ENCODE data around the gene DDX39A.
A peak's percentile ranks its signal among the peaks of the same experiment; 100 is the strongest.

The DDX39A gene

DNA sequence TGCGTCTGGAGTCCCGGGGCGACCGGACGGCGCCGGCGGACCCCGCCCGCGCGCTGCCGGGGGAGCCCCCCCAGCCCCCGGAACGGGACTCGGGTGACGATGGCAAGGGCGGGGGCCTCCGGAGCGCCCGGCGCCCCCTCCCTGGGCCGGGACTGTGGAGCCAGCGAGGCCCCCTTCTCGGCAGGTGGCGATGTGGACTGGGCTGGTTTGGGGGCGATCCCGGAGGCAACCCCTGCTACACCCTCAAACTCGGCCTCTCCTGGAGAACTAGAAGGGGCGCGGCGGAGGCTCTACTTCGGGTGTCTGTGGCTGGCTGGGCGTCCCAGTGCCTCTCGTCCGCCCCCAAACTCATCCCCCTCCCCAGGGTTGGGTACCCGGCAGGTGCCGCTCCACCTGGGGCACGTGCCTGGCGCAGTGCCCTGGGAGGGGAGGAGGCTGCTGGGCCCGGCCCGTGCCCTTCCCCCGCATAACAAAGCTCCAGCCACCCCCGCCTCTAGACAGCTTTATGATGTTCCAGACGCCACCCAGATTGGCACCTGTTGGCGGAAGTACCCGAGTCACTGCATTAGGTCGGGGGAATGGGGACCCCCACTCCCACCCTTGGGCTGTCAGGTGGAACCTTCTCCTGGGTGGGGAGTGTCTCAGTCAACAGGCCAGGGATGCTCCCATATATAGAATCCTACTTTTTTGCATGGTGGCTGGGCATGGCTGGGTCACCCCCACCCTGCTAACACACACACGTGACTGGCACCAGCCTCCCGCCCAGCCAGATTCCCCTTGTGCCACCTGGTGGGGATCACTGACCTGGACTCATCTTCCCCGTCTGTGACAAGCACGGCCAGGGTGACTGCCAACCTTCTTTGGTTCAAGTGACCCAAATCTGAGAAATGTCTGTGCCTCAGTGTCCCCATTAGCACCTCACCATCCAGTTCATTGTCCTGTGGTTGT lies 14.7 kb upstream of the DDX39A start:
- peak; percentile 56 for DNase-seq

DNA sequence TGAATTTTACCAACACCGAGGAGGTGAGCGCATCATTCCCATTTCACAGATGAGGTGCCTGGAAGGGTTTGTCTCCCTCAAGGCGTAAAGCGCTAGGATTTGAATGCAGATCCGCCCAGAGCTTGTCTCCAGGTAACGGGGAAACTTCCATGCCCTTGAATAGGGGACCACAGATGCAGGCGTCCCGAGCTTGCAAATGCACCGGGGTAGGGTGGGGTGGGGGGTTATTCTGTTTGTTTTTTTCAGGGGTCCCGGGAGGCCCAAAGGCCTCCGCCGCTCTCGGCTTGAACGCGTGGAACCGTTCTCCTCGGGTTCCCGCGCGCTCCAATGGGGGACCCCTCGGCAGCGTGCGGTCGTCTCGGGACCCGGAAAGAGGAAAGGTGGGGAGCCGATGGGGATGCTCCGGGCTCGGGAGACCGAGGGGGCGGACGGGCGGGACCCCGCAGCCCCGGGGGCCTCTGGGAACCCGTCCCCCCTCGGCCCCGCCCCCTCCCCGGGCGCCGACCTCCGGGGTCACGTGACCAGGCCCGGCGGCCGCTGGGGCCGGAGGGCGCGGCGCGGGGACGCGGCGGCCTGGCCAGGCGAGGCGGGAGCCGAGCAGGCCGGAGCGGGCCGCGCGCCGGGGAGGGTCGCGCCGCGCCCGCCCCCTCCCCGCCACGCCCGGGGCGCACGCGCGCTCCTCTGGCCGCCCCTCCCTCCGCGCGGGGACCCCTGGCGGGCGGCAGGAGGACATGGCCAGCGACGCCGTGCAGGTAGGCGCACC lies 13.8 kb upstream of the DDX39A start, which contains the start of gene PKN1:
Gene PKN1, plus strand, starts transcription at position 516 of the 763 bp plus-strand sequence. Its CDS starts 216 bp downstream, at position 732.
- peak; percentile 66 for DNase-seq

DNA sequence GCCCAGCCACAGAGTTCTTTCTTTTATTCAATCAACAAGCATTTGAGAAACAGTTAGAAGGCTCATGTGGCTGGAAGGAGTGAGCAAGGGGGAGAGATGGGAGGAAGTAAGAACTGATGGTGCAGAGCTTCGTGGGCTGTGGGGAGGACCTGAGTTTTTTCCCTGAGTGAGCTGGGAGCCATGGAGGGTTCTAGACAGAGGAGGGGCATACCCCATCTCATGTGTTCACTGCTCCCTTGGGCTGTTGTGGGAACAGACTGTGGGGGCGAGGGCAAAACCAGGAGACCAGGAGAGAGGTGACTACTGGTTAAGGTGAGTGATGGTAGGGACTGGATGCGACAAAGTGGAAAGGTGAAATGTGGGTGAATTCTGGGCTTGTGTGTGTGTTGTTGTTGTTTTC lies 11.6 kb upstream of the DDX39A start:
- no peak for DNase-seq

DNA sequence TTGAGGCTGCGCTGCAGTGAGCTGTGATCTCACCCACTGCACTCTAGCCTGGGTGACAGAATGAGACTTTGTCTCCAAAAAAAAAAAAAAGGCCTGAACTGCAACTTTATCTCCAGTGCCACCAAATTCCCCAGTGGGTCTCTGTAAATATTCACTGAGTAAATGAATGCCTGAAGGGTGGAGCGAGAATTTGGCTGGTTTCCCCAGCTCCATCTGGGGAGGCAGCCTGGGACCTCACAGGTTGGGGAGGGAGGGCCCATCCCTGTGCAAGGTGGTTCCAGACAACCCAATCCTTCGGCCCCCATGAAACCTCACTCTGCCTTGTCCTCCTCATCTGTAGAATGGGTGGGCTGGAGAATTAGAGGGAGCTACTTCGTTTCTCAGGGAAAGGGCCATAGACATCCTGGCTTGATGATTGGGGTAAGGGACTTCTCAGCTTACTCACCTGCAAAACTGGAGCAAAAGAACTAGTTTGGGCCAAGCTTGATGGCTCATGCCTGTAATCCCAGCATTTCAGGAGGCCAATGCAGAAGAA lies 9.8 kb upstream of the DDX39A start:
- DNase-seq = no peak

DNA sequence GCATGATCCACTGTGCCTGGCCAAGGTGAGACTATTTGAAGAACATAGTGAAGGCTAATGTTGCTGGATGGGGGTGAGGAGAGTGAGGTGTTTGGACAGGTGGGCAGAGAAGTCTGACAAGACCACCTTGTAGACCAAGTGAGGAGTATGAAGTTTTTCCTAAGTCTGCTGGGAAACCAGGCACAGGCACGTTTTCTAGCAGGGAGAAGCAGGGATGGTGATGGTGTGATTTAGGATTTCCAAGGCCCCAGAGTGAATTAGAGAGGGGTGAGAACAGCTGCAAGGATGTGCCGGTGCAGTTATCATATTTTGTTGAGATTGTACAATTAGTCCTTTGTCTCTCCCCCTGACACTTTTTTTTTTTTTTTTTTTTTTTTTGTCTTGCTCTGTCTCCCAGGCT lies 8.3 kb upstream of the DDX39A start:
- DNase-seq = no peak

DNA sequence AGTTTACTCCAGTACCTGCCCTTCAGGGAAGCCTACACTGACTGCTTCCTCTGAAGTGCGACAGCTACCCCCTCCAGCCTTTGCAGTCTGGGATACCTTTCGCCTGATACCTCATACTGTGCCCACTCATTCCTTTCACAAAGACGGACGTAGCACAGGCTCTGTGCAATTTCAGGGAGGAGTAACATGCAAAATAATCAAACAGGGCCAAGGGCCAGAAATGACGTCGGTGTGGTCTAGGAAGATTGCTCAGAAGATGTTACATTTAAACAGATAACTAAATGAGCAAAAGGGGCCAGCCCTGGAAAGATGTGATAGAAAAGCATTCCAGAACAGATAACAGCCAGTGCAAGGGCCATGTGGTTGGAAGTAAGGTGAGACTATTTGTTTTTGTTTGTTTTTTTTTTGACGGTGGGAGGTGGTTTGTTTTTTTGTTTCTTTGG lies 6.6 kb upstream of the DDX39A start:
- no peak for DNase-seq

DNA sequence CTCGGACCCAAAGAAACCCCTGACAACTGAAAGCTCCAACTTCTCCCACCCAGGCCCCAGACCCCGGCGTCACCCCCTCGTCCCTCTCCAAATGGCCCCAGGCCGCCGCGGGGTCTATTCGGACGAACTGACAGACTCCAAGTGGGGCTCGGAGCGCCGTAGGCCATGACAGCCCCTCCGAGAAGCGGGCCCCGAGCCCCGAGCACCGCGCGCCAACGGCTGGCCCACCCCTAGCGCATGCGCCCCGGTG lies 360 bp downstream of the DDX39A start:
- DNase-seq = peak; percentile 89

DNA sequence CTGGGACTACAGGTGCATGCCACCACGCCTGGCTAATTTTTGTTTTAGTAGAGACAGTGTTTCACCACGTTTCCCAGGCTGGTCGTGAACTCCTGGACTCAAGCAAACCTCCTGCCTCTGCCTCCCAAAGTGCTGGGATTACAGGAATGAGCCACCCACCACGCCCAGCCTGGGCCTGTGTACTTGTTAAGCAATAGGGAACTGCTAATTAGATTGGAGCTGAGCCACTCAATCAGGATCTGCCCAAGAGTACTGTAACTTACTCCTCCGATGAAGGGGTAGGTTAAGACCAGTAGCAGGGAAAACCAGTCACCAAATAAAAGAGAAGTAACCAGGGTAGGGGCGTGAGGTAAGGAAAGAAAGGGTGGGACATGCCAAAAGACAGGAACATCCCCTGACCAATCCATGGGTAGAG lies 2.3 kb downstream of the DDX39A start:
- no peak for DNase-seq

DNA sequence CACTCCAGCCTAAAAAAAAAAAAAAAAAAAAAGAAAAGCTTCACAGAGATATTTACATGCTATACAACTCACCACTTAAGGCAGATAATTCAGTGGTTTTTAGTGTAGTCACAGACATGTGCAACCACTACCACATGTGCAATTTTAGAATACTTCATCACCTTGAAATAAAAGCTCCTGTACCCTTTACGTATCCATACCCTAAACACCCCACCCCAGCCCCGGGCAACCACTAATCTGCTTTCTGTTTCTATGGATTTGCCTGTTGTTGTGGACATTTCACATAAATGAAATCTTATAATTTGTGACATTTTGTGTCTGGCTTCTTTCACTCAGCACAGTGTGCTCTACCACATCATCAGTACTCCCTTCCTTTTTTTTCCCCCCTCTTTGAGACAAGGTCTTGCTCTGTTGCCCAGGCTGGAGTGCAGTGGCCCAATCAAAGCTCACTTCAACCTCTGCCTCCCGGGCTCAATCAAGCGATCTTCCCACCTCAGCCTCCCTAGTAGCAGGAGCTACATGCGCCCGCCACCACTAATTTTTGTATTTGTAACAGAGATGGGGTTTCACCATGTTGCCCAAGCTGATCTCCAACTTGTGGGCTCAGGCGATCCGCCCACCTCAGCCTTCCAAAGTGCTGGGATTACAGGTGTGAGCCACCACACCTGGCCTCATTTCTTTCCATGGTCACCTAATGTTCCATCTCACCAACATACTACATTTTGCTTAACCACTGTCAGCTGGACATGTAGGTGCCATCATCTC lies 4.0 kb downstream of the DDX39A start:
- no peak for DNase-seq

DNA sequence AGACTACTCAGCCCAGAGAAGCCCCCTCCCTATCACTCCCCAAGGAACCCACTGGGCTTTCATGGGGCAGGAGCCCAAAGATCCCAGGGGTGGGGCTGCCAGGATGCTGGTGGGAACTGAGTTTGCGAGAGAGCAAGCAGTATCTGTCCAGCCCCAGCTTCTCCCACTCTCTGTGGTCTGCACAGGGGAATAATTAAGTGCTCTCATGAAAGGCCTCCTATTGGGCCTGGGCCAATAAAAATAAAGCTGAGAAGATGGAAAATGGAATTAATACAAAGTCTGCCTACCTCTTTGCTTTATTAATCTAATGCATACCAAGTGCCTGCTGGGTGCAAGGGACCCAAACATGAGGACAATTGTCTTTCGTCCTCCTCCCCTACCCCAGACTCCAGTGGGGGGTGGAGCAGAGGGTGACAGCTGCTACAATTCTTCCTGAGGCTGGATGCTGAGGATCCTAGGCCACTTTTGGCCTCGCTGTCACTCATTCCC lies 5.4 kb downstream of the DDX39A start:
- no peak for DNase-seq

DNA sequence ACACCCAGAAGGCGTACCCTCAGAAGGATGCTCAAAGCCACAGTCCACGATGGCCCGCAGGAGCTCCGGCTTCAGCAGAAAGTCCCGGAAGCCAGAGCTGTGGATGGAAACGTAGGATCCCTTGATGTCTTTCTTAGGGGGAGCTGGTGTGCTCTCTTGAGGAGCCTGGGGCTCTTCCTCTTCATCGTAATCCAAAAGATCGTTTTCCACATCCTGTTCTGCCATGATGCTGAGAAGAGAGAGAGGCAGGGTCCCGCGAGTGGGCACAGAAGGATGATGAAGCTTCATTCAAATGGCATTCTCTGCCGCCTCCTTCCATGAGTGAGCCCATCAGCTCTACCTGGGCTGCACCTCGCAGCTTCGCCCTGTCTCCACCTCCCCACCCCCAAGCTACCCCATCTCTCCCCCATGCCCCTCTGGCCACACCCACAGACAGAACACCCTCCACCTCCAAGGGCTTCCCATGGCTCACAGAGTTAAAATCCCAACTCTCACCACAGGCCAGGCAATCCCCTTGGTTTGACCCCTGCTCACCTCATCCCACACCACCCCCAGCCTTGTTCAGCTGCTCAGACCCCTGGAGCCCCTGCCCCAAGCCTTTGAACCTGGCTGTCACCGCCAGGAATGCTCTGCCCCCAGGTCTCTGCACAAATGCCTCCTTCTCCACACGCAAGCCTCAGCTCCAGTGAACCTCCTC lies 6.0 kb downstream of the DDX39A start:
- DNase-seq = no peak

DNA sequence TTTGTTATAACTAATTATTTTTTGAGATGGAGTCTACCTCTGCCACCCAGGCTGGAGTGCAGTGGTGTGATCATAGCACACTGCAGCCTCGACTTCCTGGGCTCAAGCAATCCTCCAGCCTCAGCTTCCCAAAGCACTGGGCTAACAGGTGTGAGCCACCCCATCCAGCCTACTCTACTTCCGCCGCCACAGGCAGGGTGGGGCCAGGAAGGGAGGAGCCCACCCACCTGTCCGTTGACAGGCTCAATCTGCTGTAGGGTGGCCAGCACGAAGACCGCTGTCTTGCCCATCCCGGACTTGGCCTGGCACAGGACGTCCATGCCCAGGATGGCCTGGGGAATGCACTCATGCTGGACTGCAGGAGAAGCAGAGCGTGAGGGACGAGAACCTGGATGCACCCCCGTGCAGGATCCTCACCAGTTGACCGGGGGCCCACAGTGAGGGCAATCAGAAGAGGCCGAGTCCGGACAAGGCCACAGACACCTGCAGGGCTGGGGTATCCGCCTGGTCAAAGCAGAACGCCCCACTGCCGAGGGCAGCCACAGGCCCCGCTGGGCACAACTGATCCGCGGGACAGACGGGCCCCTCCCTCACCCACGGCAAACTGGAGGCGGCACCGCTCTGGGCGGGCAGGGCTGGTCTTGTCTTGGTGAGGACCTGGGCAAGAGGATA lies 6.7 kb downstream of the DDX39A start:
- DNase-seq = no peak

DNA sequence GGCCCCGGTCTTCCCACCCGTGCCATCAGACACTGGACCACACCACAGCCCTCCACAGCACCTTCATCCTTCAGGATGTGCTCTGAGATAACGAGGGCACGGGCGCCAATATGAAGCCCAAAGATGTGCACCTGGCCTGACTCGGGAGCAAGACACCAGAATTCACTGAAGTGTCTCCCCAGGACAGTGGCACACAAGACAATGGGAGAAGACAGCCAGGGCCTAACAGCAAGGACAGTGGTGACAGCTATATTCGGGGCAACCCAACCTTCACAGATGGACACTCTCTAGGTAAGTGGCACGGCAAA lies 7.2 kb downstream of the DDX39A start:
- DNase-seq = no peak

DNA sequence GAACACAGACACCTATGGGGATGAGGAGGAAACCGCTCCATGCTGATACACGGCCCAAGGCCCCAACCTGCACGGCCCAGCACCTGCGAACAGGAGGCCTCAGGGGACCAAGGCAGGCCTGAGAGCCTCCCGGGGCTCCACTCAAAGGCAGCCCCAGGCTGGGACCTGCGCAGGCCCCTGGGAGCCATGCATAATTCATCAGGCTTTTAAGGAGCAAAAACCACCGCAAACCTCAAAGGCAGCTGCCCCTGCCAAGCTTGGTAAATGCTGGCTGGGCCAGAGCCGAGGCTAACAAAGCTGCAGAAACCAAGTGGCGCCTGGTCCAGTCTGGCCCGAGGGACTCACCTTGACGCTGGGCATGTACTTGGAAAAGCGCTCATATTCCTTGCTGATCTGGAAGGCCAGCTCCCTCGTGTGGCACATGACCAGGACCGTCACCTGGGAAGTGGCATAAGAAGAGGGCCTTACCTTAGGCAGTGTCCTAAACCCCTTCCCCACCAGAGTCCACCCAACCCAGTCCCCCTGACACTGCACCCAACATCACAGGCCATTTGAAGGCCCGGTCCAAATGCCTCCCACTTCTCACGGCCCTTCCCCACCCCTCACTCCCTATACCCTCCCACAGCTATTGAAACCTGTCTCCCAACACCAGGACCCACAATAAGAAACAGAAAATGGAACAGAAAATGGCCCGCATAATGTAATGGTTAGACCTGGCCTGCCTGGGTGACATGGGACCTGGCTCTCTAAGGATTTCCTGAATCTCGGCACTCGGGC lies 7.8 kb downstream of the DDX39A start:
- DNase-seq = no peak

DNA sequence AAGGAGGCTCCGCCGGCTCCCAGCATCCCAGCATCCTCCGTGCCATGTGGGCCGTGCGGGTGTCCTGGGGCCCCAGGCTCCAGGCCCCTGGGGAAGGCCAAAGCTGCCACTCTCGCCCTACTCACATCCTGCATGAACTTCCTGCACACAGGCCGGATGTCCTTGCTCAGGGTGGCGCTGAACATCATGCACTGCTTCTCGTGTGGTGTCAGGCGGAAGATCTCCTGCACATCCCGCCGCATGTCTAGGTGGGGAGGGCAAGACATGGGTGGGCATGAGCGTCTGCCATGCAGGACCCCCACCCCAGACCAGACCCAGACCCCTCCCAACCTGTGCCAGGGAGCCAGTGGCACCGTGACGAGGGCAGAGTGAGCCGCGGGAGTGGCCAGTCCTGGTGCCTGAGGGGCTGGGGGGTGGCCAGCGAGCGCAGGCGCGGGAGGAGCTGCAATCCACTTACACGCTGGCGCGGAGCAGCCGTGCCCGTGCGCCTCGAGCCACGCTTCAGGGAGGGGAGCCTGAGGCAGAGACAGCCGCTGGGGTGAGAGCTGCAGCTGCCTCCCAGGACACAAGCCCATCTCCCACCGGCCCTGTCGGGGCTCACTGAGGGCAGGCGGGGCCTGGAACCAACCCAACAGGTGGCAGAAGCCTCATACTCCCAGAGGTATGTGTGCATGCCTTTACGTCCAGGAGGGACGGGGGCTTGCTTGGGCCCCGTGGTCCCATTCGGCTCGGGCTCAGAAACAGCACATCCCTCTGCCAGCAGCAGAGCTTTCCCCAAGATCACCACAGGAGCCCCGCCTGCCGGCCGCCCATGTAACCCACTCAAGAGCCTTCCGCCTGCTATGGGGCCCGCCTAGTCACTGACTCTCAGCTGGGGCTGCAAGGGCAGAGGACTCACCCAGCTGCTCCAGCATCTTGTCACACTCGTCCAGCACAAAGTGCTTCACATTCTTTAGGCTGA lies 8.8 kb downstream of the DDX39A start:
- no peak for DNase-seq

DNA sequence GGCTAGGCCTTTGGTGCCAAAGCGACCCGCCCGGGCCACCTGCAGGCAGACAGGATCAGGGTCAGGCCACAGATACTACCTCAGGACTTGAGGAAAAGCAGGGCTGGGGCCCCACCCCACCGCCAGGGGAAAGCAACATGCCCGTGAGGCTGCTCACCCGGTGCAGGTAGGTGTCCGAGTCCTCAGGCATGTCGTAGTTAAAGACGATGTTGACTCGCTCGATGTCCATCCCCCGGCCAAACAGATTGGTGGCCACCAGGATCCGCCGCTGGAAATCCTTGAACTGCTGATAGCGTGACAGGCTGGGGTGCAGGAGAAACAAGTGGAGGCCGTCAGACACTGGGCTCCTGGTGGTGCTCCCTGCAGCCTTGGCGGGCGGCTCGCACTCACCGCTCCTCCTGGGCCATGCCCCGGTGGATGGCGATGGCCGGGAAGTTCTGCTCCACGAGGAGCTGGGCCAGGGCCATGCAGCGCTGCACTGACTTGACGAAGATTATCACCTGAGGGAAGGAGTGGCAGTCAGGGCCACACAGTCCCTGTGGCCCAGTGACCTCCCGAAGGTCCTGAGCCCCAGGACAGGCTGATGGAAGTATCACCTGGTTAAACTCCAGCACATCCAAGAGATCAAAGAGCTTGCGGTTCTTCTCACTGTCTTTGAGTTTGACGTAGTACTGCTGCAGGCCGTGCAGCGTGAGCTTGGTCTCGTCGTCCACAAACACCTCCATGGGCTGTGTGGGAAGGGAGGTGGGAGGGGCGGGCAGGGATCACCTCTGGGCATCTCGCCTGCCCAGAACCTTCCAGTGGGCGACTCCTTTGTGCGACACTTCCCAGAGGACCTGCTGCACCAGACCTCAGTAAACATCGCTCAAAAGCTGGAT lies 9.8 kb downstream of the DDX39A start:
- no peak for DNase-seq

DNA sequence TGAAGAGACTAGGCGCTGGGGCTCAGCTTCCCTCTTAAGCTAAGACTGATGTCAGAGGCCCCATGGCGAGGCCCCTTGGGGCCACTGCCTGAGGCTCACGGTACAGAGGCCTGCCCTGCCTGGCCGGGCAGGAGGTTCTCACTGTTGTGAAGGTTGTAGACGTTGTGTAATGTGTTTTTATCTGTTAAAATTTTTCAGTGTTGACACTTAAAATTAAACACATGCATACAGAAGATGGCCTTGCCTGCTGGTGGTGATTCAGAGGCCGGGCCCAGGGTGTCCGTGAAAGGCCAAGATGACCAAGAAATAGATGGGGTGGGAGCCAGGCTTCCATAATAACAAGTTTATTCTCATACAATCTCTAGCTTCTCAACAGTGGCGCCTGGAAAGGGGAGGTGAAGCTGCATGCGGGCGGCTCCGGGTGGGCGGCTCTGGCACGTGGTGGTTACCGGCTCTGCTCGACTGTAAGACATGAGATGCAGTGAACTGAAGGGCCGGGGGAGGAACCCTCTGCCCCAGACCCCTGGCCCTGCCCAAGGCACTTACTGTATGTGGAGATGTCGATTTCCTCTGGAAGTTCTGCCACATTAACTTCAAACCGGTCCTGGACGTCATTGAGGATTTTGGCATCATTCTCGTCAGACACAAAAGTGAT lies 10.5 kb downstream of the DDX39A start:
- DNase-seq = no peak

Measured in activated naive CD4-positive, alpha-beta T cell treated with anti-CD3 and anti-CD28 coated beads, Interleukin-2, amount 50 U/mL, for 16 hours (primary cell).